Astrocyte of the cerebellum (primary cell): ENCODE measurements around the gene LRRC4C.
A peak's percentile ranks its signal among the peaks of the same experiment; 100 is the strongest.

ENCODE experiments used
- DNase-seq: peaks from one replicate; pipeline ENCODE4 v3.0.0-alpha.2; 2011; ENCODE audit warnings: low read depth
- H3K4me3 ChIP-seq: 2 replicates; pipeline ENCODE4 v1.5.1; 2011; ENCODE audit warnings: mild to moderate bottlenecking, low read depth, low read length, moderate library complexity
- CTCF ChIP-seq: IDR thresholded peaks from 2 replicates; pipeline ENCODE4 v1.5.1; 2012; ENCODE audit warnings: low read length, low read depth, moderate library complexity, mild to moderate bottlenecking; ENCODE audit errors: missing control alignments
- in situ Hi-C: cut with HindIII; loops from 2 replicates; pipeline ENCODE4 v1.10.0; 2017; ENCODE audit warnings: low sequenced_read_pairs

LRRC4C gene

GRCh38 chr11:41437006-41437490, 22.4 kb downstream of the LRRC4C start:
- DNase-seq: no peak
- H3K4me3 ChIP-seq: no peak overlapping the region
- no peak for TF ChIP-seq CTCF
- in situ Hi-C loops: no loop called here

- no peak overlapping the region for H3K4me3 ChIP-seq
- TF ChIP-seq CTCF: no peak
- DNase-seq: no peak
- in situ Hi-C loops: no loop called here
Observed at GRCh38 chr11:41435531-41435930, 23.9 kb downstream of the LRRC4C start.

- peak; percentile 59 for TF ChIP-seq CTCF
- in situ Hi-C loops: no loop called here
- H3K4me3 ChIP-seq: no peak overlapping the region
- no peak for DNase-seq
Observed at GRCh38 chr11:41431784-41432183, 27.7 kb downstream of the LRRC4C start.

- in situ Hi-C loops: no loop called here
- H3K4me3 ChIP-seq: no peak overlapping the region
- TF ChIP-seq CTCF: no peak
- DNase-seq: no peak
Observed at GRCh38 chr11:41419901-41420300, 39.6 kb downstream of the LRRC4C start.

- no peak overlapping the region for H3K4me3 ChIP-seq
- no peak for DNase-seq
- in situ Hi-C loops: no loop called here
- no peak for TF ChIP-seq CTCF
Observed at GRCh38 chr11:41414771-41415440, 44.5 kb downstream of the LRRC4C start.

- no peak for DNase-seq
Observed at GRCh38 chr11:41413843-41414242, 45.6 kb downstream of the LRRC4C start.

More at GRCh38 chr11:41413843-41414242, 45.6 kb downstream of the LRRC4C start:
- TF ChIP-seq CTCF: no peak
- in situ Hi-C loops: no loop called here
- H3K4me3 ChIP-seq: no peak overlapping the region
